Adrenal gland (tissue), 5 donors: ENCODE results near the gene SLC46A3.

ENCODE experiments used
- CTCF ChIP-seq, 6 experiments: fragments of 450-650 bp in 4 of 6; fragments of 200-600 bp in 2 of 6; sonication (generic) in 1 of 6; IDR thresholded peaks; 1 replicate in 5 of 6; 2 replicates in 1 of 6; pipeline versions ENCODE4 v1.5.1 to v1.8.0; 2016 to 2021; ENCODE audit warnings: antibody characterized with exemption in 6 of 6, mild to moderate bottlenecking in 2 of 6, moderate library complexity in 1 of 6
- POLR2A ChIP-seq, 2 donors: fragments of 450-650 bp; IDR thresholded peaks; one replicate each; pipeline ENCODE4 v1.6.1; 2017; ENCODE audit warnings: antibody characterized with exemption in 2 of 2, mild to moderate bottlenecking in 2 of 2, moderate library complexity in 1 of 2
- donor health status: DM: no; HTN: no; CAD: no.

DNA sequence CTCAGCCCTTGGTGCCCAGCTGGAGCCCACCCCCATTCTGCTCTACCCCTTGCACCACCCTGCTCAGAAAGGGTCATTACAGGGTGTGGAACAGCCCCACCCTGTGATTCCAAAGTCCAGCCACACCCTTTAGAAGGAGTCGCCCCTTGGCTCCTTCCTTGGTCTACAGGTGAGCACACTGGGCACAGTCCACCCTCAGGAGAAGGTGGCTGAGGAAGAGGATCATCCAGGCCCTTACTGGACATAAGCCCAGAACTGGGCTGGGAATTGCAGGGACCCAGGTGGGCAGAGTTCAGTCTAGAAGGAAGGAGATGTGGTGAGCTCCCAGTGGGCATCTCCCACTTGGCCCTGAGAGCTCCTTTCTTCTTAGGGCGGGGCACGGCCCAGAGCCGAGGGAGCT, 8.6 kb downstream of the SLC46A3 start:
- TF ChIP-seq CTCF (IDR thresholded peaks at IDR 0.05) (no peak), POLR2A (IDR thresholded peaks at IDR 0.05) (no peak)
